Umbilical cord (tissue), 2 donors: ENCODE data around the gene NBAS. TPM values are rescaled to one million over a fixed set of nuclear protein-coding genes. Genes with fewer than 3 reads are reported as not detected.
"Not testable (repeated sequence)": the region's sequence is repeated elsewhere in the genome, so short reads cannot be mapped to it uniquely, and the experiment has no call there.

Source experiments
- DNase-seq: peaks from one replicate; pipeline ENCODE4 v3.0.0-alpha.2; 2015; ENCODE audit warnings: low spot score
- total RNA-seq: library from RNA; depleted of rRNA; stranded (reverse); fragments of >200 nt; gene quantifications from one replicate; pipeline ENCODE4 v1.2.3, GENCODE V29; 2014; ENCODE audit warnings: low replicate concordance; ENCODE audit not compliant: insufficient read depth

NBAS gene
- total RNA-seq, 1 donor from 2014 or later: 116 TPM

- DNase-seq: no peak
These were observed 1.6 kb downstream of the NBAS start for GRCh38 chr2:15559379-15560139.

- no peak for DNase-seq
These were observed 3.2 kb downstream of the NBAS start for GRCh38 chr2:15557887-15558311.

- DNase-seq: no peak
These were observed 4.7 kb downstream of the NBAS start for GRCh38 chr2:15556311-15556930.

DNA sequence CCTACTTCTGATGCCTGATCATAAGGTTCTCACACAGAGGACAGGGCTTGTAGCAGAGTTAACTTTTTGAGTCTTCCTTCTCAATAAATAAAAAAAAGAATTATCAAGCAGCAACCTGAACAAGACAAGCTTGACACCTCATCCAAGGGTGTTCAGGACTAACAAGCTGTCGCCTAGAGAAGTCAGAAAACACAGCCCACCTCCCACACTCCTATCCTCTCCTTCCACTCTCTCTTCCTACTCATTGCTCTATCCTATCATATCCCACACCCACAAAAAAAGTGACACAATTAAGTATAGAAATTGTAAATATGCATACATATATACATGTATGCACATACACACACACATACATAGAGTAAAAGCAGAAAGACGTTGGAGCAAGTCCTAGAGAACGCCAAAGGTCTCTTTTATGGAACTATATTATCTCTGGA is 5.4 kb downstream of the NBAS start:
- DNase-seq: no peak

- DNase-seq: no peak
These were observed 6.5 kb downstream of the NBAS start for GRCh38 chr2:15554525-15555218.

GRCh38 chr2:15553951-15554350 is 7.2 kb downstream of the NBAS start:
- DNase-seq: no peak

- no peak for DNase-seq
These were observed 7.6 kb downstream of the NBAS start for GRCh38 chr2:15553519-15553918.

GRCh38 chr2:15548974-15549373 is 12.2 kb downstream of the NBAS start:
- DNase-seq: no peak

DNA sequence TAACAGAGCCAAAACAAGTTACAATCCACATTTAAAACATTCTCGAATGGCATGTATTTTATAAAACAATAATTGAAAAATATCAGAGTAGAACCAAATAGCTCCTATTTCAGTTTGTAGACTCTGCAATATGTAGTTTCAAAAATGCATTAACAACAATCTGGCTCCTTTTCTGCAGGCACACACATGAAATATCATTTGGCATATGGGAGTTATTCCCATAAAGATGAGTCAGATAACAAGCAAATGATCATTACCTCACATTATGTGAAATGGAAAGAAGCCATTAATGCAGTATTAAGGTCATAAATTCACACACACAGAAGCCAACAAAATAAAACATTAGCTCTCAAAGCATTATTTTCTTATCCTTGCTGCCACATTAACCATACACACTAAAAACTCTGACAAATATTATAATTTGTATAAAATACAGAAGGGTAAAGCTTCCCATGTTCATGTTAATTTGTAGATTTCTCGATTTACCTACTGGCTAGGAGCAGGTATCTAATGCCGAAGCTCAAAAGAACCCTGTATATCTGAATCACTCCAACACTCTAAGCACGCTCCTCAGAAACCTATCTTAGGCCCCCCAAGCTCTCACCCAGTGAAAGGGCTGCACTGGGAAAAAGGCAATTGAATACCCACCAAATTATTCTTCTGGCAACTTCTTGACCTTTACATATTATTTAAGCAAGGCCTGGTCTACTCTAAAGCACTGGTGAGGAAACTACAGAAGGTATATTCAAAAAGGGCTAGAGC is 13.8 kb downstream of the NBAS start:
- no peak for DNase-seq

DNA sequence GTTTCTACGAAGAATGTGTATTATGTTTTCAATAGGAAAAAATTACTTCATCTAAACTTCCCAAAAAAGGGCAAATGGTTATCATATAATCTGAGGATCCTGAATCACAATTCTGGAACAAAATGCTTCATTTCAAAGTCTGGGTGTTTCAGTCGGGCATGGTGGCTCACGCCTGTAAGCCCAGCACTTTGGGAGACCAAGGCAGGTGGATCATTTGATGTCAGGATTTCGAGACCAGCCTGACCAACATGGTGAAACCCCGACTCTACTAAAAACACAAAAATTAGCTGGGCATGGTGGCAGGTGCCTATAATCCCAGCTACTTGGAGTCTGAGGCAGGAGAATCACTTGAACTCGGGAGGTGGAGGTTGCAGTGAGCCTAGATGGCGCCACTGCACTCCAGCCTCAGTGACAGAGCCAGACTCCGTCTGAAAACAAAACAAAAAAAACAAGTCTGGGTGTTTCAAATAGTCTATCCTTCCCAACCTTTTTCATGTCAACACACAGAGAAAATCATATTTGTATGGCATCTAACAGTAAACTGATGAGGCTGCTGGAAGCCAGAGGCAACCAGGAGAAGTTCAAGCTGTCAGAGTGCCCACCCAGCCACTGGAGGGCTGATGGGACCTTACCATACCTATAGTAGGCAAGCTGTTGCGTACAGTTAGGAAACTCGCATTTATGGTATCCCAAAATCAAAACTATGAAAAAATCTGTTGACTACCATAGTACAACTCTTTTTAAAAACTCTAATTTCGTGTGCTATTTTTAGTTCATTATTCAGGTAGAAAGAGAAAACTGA is 14.6 kb downstream of the NBAS start:
- no peak for DNase-seq

- no peak for DNase-seq
These were observed 16.9 kb downstream of the NBAS start for GRCh38 chr2:15544227-15544626.

GRCh38 chr2:15543541-15543940 is 17.6 kb downstream of the NBAS start:
- DNase-seq: no peak

DNA sequence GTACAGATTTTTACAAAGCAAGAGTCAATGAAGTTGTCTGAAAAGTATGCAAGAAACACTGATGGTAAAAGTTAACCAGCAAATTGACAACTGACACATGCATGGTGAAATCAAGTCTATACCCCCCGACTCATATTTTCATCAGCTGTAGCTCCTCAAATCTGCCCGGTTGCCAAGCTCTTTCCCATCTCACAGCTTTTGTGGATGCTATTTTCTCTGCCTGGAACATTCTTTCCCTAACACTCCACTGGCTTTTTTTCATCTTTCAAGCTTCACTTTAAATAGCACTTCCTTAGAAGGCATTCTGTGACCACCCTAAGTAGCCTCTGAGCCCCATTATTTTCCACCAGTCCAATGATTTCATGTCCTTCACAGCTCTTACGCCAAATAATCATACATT is 18.1 kb downstream of the NBAS start:
- no peak for DNase-seq

GRCh38 chr2:15542269-15542668 is 18.9 kb downstream of the NBAS start:
- not testable (repeated sequence) for DNase-seq

- not testable (repeated sequence) for DNase-seq
These were observed 20.6 kb downstream of the NBAS start for GRCh38 chr2:15540523-15540922.

GRCh38 chr2:15539999-15540398 is 21.1 kb downstream of the NBAS start:
- DNase-seq: no peak

DNA sequence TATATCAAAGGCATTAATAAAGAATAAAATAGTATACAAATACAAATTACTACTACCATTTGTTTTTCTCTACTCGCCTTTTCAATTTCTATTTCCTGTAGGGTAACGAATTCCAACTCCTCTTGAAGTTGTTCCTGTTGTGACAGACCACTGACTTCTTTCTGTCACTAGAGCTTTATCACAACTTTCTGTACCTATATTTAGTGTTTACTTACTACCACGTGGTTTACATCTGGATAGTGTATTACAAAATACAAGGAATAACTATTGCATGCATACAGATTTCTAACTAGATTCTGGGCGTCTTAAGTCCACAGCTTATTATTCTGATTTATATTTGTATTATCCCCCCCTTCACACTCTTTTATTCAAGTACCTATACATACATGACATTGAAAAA is 22.3 kb downstream of the NBAS start:
- no peak for DNase-seq

DNA sequence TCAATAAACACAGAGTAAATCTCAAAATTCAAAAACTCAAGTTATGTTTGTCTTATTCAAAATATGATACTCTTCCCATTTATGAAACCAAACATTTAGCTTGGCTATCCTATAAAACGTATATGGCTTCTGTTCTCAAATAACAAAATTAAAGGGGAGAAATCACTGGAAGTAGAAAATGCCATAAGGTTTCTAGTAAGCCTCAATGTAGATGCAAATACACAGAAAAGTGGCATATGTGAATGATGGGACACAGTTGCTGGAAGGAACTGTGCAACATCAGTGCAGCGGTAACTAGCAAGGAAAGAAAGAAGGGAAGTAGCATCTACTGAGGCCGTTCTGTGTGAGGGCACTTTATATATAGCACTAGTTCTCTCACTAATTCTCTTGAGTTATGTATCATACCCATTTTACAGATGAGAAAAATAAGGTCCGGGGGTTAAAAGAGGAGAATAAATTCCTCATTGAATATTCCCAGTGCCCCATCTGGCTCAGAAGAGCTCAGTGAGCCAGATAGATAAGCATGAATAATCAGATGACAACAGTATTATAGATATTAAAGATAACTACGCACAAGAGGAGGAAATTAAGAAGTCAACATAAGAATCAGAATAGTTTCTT is 27.2 kb downstream of the NBAS start:
- DNase-seq: no peak

GRCh38 chr2:15532996-15533395 is 28.1 kb downstream of the NBAS start:
- DNase-seq: no peak

DNA sequence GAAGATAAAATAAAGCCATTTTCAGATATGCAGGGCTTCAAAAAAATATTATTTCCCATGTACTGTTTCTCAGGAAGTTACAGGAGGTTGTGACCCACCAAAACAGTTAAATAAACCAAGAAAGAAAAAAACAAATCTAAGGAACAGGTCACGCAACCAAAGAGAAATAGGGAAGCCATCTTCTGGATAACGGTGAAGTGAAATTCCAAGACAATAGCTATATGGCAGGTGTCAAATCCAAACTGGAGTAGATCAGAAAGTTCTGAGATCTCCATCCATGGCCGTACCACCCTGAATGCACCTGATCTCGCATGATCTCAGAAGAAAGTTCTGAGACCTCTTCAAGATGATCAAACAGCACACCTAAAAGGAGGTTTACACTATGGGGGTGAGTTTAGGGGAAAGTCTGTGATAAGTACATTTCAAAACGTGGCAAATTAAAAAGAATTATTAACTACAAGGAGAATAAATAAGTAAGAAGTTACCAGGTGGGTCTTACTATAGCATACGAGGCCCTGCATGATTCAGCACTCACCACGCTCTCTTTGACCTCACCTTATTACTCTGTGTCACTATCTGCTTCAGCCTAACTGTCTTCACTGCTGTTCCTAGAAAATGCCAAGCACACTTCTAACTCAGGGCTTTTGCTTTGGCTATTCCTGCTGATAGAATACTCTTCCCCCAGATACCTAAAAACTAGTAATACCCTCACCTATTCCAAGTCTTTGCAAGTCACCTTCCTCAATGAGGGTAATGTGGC is 29.9 kb downstream of the NBAS start:
- no peak for DNase-seq
